ENCODE results near the gene DAAM2. TPM values are rescaled to one million over a fixed set of nuclear protein-coding genes. Genes with fewer than 3 reads are reported as not detected.

The DAAM2 gene
- total RNA-seq, 1 experiment from 2014 or later: not detected

DNA sequence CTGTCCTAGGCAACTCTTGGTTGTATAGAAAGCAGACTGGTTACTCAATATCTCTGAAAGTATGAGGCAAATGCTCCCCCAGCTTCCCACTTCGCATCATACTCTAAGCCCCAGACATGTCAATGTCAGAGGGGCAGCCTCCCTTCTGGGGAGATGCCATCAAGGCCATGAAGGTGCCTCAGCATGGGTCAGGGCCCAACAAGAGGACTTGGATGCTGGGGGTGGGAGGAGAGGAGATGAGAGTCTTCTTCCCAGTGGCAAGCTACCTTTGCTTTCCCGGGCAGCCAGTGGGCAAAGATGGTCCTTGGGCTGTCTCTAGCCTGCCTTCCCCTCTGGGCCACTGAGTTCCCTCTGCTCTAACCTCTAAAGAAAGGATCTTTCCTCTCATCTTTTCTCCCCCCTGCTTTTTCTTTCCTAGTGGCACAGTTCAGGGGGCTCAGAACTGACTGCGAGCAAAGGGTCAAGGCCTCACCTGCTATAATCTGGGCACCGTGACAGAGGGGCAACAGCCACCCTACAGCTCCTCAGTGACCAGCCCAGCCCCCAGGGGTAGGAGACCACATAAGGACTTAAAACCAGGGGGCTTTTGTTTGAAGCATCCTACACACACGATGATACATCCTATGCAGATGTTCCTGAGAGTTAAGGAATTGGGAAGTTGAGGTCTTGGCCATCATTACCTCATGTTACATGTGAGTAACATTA, 115.8 kb downstream of the DAAM2 start:
- POLR2A ChIA-PET: no interaction called here
- Mint-ChIP-seq H3K4me3 (ENCODE audit: unreplicated experiment) (no peak overlapping the region), H3K9me3 (ENCODE audit: unreplicated experiment) (no peaks in the 10 kb centered on the region), H3K4me1 (ENCODE audit: insufficient read depth, unreplicated experiment) (no peaks in the 10 kb centered on the region), H3K36me3 (ENCODE audit: insufficient read depth, unreplicated experiment) (peaks cover 6% of the 10 kb centered on the region), H3K27ac (ENCODE audit: low read depth, unreplicated experiment) (no peak overlapping the region), H3K27me3 (ENCODE audit: insufficient read depth, unreplicated experiment) (no peaks in the 10 kb centered on the region)
- intact Hi-C loops (cut with micrococcal nuclease): loop anchor here (10.0 kb wide), 1 partner anchor 703 kb away; no protein-coding TSS in a partner anchor
- CTCF ChIA-PET: no interaction called here
- BruUV-seq (replicated peaks): no TSS peak
- no peak for DNase-seq (ENCODE audit: unreplicated experiment)
- no peak for TF ChIP-seq CTCF (IDR thresholded peaks at IDR 0.05; ENCODE audit: unreplicated experiment)

DNA sequence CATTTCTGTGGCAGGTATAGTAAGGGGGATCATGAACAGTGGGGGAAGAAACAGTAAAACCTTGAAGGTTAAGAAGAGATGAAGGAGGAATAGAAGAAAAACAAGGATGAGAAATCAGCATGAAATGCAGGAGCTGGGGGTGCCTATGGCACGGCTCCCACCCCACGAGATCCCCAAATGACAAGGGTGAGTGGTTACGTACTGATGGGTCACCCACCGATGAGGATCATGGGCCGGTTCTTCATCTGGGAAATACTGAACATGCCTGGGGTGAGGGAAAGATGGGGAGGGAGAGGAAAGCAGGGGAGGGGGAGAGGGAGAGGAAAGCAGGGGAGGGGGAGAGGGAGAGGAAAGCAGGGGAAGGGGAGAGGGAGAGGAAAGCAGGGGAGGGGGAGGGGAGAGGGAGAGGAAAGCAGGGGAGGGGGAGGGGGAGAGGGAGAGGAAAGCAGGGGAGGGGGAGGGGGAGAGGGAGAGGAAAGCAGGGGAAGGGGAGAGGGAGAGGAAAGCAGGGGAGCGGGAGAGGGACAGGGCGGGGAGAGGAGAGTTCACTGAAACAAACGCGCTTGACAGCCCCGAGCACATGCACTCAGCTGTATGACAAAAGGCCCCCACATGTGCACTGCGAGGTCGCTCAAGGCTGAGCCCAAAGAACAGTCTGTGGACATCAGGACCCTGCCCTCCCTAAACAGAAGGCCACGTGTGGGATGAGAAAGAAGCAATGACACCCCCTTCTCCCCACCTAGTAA, 116.8 kb downstream of the DAAM2 start:
- BruUV-seq (replicated peaks): no TSS peak
- ChIA-PET CTCF (no interaction called here), POLR2A (interaction anchor here (0.6 kb wide), 1 partner anchor 429 kb away, joined by 3 read pairs; no protein-coding TSS in a partner anchor)
- Mint-ChIP-seq H3K27me3 (ENCODE audit: insufficient read depth, unreplicated experiment) (no peaks in the 10 kb centered on the region), H3K4me1 (ENCODE audit: insufficient read depth, unreplicated experiment) (no peaks in the 10 kb centered on the region), H3K4me3 (ENCODE audit: unreplicated experiment) (no peak overlapping the region), H3K9me3 (ENCODE audit: unreplicated experiment) (no peaks in the 10 kb centered on the region), H3K36me3 (ENCODE audit: insufficient read depth, unreplicated experiment) (peaks cover 5% of the 10 kb centered on the region), H3K27ac (ENCODE audit: low read depth, unreplicated experiment) (no peak overlapping the region)
- no peak for TF ChIP-seq CTCF (IDR thresholded peaks at IDR 0.05; ENCODE audit: unreplicated experiment)
- intact Hi-C loops (cut with micrococcal nuclease): loop anchor here (10.0 kb wide), 1 partner anchor 704 kb away; no protein-coding TSS in a partner anchor
- no peak for DNase-seq (ENCODE audit: unreplicated experiment)

DNA sequence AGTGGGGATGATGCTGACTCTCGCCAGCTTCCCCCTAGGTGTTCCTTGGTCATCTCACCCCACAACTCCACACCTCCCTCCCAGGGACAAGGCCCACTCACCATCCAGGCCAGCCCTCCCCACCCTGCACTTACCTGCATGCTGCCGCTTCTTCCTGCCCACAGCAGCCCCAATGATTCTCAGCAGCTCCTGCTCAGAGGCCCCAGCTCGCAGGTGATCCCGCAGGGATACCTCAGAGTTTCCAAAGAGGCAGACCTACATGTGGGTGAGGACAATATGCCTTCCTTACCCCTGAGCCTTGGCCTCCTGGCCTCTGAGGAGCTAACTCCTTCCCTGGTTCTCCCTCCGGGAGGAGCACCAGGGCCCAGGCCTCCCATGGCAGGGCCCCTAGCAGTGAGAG, 117.5 kb downstream of the DAAM2 start:
- no TSS peak for BruUV-seq (replicated peaks)
- no peak overlapping the region for H3K27ac Mint-ChIP-seq (ENCODE audit: low read depth, unreplicated experiment)
- ChIA-PET POLR2A (interaction anchor here (0.6 kb wide), 1 partner anchor 430 kb away, joined by 3 read pairs; no protein-coding TSS in a partner anchor), CTCF (interaction anchor here (1.6 kb wide), 1 partner anchor 23 kb away, joined by 4 read pairs; no protein-coding TSS in a partner anchor)
- intact Hi-C loops (cut with micrococcal nuclease): loop anchor here (10.0 kb wide), 1 partner anchor 705 kb away; no protein-coding TSS in a partner anchor
- no peaks in the 10 kb centered on the region for H3K27me3 Mint-ChIP-seq (ENCODE audit: insufficient read depth, unreplicated experiment)
- no peaks in the 10 kb centered on the region for H3K9me3 Mint-ChIP-seq (ENCODE audit: unreplicated experiment)
- H3K4me3 Mint-ChIP-seq (ENCODE audit: unreplicated experiment): no peak overlapping the region
- no peak for TF ChIP-seq CTCF (IDR thresholded peaks at IDR 0.05; ENCODE audit: unreplicated experiment)
- peaks cover 5% of the 10 kb centered on the region for H3K36me3 Mint-ChIP-seq (ENCODE audit: insufficient read depth, unreplicated experiment)
- no peaks in the 10 kb centered on the region for H3K4me1 Mint-ChIP-seq (ENCODE audit: insufficient read depth, unreplicated experiment)
- DNase-seq (ENCODE audit: unreplicated experiment): no peak

DNA sequence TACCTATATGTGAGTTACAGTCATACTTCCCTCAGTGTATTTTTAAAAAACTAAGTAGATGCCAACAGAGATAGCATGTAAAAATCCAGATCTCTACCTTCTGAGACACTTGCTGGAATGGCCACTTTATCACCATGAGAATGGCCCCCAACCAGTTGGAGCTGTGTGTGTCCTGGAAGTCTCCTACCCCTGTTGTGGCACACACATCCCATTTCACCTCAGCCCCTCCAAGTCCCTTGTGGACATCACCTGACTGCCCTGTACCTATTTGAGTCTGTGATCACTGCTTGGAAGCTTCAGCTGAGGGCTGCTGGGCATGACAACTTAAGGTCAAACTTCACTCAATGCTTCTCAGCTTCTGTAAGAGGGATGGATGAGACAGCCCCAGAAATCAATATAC, 118.0 kb downstream of the DAAM2 start:
- DNase-seq (ENCODE audit: unreplicated experiment): no peak
- Mint-ChIP-seq H3K36me3 (ENCODE audit: insufficient read depth, unreplicated experiment) (peaks cover 5% of the 10 kb centered on the region), H3K4me1 (ENCODE audit: insufficient read depth, unreplicated experiment) (no peaks in the 10 kb centered on the region), H3K27ac (ENCODE audit: low read depth, unreplicated experiment) (no peak overlapping the region), H3K9me3 (ENCODE audit: unreplicated experiment) (no peaks in the 10 kb centered on the region), H3K27me3 (ENCODE audit: insufficient read depth, unreplicated experiment) (no peaks in the 10 kb centered on the region), H3K4me3 (ENCODE audit: unreplicated experiment) (no peak overlapping the region)
- no peak for TF ChIP-seq CTCF (IDR thresholded peaks at IDR 0.05; ENCODE audit: unreplicated experiment)
- ChIA-PET POLR2A (interaction anchor here (0.5 kb wide), 1 partner anchor 1001 kb away, joined by 3 read pairs; no protein-coding TSS in a partner anchor), CTCF (interaction anchor here (0.5 to 1.6 kb wide), 4 partner anchors 22 to 999 kb away, joined by 4 to 5 read pairs (median 4); no protein-coding TSS in a partner anchor)
- no TSS peak for BruUV-seq (replicated peaks)
- intact Hi-C loops (cut with micrococcal nuclease): no loop called here
